ENCODE measurements around the gene SERPINI1. TPM values are rescaled to one million over a fixed set of nuclear protein-coding genes. Genes with fewer than 3 reads are reported as not detected.

Gene SERPINI1
- polyA plus RNA-seq, 1 experiment = 0.91 TPM

GRCh38 chr3:167829071-167829470 is 93.5 kb downstream of the SERPINI1 start:
- CTCF ChIA-PET = no interaction called here
- DNase-seq (ENCODE audit: low read depth) = no peak
- no peak for TF ChIP-seq CTCF (IDR thresholded peaks at IDR 0.05; ENCODE audit: insufficient read depth, low read depth, low read length)
- H3K36me3 ChIP-seq (ENCODE audit: control insufficient read depth, insufficient read depth, low read length) = no peaks in the 10 kb centered on the region
- H3K27me3 ChIP-seq (ENCODE audit: control insufficient read depth, insufficient read depth, low read length) = no peaks in the 10 kb centered on the region
- no peak overlapping the region for H3K4me3 ChIP-seq (ENCODE audit: low read depth, low read length)
- POLR2A ChIA-PET = no interaction called here

GRCh38 chr3:167830007-167830406 is 94.5 kb downstream of the SERPINI1 start:
- CTCF ChIA-PET = interaction anchor here (0.7 kb wide), 1 partner anchor 491 kb away, joined by 3 read pairs; no protein-coding TSS in a partner anchor
- no peak for TF ChIP-seq CTCF (IDR thresholded peaks at IDR 0.05; ENCODE audit: insufficient read depth, low read depth, low read length)
- no peak for DNase-seq (ENCODE audit: low read depth)
- H3K4me3 ChIP-seq (ENCODE audit: low read depth, low read length) = no peak overlapping the region
- no peaks in the 10 kb centered on the region for H3K27me3 ChIP-seq (ENCODE audit: control insufficient read depth, insufficient read depth, low read length)
- no peaks in the 10 kb centered on the region for H3K36me3 ChIP-seq (ENCODE audit: control insufficient read depth, insufficient read depth, low read length)
- POLR2A ChIA-PET = no interaction called here

GRCh38 chr3:167835359-167835758 is 99.8 kb downstream of the SERPINI1 start:
- Histone ChIP-seq H3K27me3 (ENCODE audit: control insufficient read depth, insufficient read depth, low read length) (no peaks in the 10 kb centered on the region), H3K36me3 (ENCODE audit: control insufficient read depth, insufficient read depth, low read length) (no peaks in the 10 kb centered on the region), H3K4me3 (ENCODE audit: low read depth, low read length) (no peak overlapping the region)
- DNase-seq (ENCODE audit: low read depth) = no peak
- ChIA-PET CTCF (interaction anchor here (0.8 to 1.0 kb wide), 2 partner anchors 17 to 54 kb away, joined by 3 read pairs; no protein-coding TSS in a partner anchor), POLR2A (no interaction called here)
- no peak for TF ChIP-seq CTCF (IDR thresholded peaks at IDR 0.05; ENCODE audit: insufficient read depth, low read depth, low read length)

- Histone ChIP-seq H3K27me3 (ENCODE audit: control insufficient read depth, insufficient read depth, low read length) (no peaks in the 10 kb centered on the region), H3K36me3 (ENCODE audit: control insufficient read depth, insufficient read depth, low read length) (no peaks in the 10 kb centered on the region), H3K4me3 (ENCODE audit: low read depth, low read length) (no peak overlapping the region)
- DNase-seq (ENCODE audit: low read depth) = no peak
- ChIA-PET CTCF (interaction anchor here (0.8 to 1.6 kb wide), 3 partner anchors 17 to 53 kb away, joined by 3 read pairs; no protein-coding TSS in a partner anchor), POLR2A (no interaction called here)
- TF ChIP-seq CTCF (IDR thresholded peaks at IDR 0.05; ENCODE audit: insufficient read depth, low read depth, low read length) = no peak
Measured at GRCh38 chr3:167835953-167836352, 100.4 kb downstream of the SERPINI1 start.

- Histone ChIP-seq H3K36me3 (ENCODE audit: control insufficient read depth, insufficient read depth, low read length) (no peaks in the 10 kb centered on the region), H3K27me3 (ENCODE audit: control insufficient read depth, insufficient read depth, low read length) (no peaks in the 10 kb centered on the region), H3K4me3 (ENCODE audit: low read depth, low read length) (no peak overlapping the region)
- ChIA-PET CTCF (interaction anchor here (1.6 kb wide), 1 partner anchor 45 kb away, joined by 3 read pairs; no protein-coding TSS in a partner anchor), POLR2A (no interaction called here)
- no peak for TF ChIP-seq CTCF (IDR thresholded peaks at IDR 0.05; ENCODE audit: insufficient read depth, low read depth, low read length)
- DNase-seq (ENCODE audit: low read depth) = no peak
Measured at GRCh38 chr3:167837466-167837865, 101.9 kb downstream of the SERPINI1 start.
